ENCODE data around the gene LYPD1.

Gene LYPD1

GRCh38 chr2:132668189-132668823, 1.7 kb downstream of the LYPD1 start:
- no peak for DNase-seq (ENCODE audit: low read depth)

- DNase-seq (ENCODE audit: low read depth) = no peak
These were observed 2.3 kb downstream of the LYPD1 start for GRCh38 chr2:132667706-132668105.

- DNase-seq (ENCODE audit: low read depth) = no peak
These were observed 4.4 kb downstream of the LYPD1 start for GRCh38 chr2:132665401-132666140.

DNA sequence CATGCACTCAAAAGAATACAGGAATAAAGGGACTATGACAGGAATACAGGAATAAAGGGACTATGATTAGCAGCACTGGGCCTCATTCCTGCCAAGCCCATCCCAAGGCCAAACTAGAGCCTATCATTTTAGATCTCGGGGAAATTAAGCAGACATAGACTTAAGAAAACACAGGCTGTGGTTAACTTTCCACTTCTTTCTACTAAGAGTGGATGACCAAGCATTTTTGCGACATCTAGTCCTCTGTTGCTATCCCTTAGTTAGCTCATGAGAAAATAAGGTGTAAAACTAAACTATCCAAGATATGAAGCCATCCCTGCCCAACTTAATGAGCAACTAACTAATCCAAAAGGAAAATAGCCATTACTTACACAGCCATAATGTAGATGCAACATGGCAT, 5.9 kb downstream of the LYPD1 start:
- DNase-seq (ENCODE audit: low read depth) = no peak

- DNase-seq (ENCODE audit: low read depth) = peak; percentile 6
These were observed 7.3 kb downstream of the LYPD1 start for GRCh38 chr2:132662732-132663131.

DNA sequence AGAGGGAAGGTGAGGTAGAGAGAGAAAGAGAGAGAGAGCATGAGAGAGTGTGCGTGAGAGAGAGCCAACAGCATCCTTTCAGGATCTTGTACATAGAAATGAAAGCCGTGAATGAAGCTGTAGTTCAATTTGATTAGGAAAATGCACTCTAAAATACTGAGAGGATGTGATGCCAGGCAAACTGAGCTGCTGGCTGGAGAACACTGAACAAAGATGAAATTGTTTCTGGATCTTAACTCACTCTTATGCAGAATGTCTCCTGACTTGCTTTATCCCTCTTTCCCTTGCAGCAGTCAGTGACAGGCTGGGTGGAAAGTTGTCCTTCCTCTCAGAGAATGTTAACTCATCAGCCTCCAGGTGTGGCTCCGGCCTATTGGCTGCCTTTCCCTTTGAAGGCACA, 10.7 kb downstream of the LYPD1 start:
- no peak for DNase-seq (ENCODE audit: low read depth)

- no peak for DNase-seq (ENCODE audit: low read depth)
These were observed 13.6 kb downstream of the LYPD1 start for GRCh38 chr2:132656266-132656975.

DNA sequence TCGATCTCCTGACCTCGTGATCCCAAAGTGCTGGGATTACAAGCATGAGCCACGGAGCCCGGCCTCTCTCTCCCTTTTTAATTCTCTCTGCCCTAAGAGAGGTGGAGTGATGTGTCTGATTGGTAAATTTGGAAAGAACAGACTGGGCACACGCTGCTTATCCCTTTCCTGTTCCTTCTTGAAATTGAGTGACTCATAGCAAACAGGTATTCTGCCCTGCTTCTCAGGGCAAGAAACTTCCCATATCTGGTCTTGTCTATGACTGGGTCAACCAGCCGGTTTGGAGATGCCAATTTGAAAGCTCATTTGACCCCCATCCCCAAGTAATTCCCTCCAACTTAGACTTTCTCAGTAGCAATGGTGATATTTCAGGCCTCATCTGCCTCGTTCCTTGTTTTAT, 15.0 kb downstream of the LYPD1 start:
- no peak for DNase-seq (ENCODE audit: low read depth)

GRCh38 chr2:132654335-132654734, 15.7 kb downstream of the LYPD1 start:
- no peak for DNase-seq (ENCODE audit: low read depth)

GRCh38 chr2:132652474-132652873, 17.5 kb downstream of the LYPD1 start:
- no peak for DNase-seq (ENCODE audit: low read depth)

GRCh38 chr2:132651115-132652045, 18.6 kb downstream of the LYPD1 start:
- DNase-seq (ENCODE audit: low read depth) = peak; percentile 34

DNA sequence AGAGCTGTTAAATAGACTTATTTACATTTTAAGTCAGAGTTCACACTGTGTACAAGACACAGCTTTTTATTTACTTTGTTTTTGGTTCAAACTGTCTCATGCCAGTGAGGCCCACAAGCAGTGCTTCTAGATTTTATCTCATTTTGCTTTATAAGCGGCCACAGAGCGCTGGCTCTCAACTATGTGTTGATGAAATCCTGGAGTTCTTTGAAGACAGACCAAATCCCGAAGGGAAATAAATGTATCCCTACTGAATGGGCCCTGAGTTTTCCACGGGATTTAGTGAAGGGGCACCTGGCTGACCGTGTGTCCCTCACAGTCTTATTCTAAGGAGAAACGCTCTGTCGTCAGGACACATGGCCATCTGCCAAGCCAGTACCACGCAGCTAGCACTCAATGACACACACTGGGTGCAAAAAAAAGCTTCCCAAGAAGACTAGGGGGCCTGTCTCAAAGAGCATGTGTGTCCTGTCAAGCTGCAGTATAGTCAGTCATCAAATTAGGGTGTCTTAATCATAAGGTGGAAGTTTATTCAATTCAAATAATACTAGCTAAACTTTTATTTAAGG, 23.4 kb downstream of the LYPD1 start:
- DNase-seq (ENCODE audit: low read depth) = no peak

DNA sequence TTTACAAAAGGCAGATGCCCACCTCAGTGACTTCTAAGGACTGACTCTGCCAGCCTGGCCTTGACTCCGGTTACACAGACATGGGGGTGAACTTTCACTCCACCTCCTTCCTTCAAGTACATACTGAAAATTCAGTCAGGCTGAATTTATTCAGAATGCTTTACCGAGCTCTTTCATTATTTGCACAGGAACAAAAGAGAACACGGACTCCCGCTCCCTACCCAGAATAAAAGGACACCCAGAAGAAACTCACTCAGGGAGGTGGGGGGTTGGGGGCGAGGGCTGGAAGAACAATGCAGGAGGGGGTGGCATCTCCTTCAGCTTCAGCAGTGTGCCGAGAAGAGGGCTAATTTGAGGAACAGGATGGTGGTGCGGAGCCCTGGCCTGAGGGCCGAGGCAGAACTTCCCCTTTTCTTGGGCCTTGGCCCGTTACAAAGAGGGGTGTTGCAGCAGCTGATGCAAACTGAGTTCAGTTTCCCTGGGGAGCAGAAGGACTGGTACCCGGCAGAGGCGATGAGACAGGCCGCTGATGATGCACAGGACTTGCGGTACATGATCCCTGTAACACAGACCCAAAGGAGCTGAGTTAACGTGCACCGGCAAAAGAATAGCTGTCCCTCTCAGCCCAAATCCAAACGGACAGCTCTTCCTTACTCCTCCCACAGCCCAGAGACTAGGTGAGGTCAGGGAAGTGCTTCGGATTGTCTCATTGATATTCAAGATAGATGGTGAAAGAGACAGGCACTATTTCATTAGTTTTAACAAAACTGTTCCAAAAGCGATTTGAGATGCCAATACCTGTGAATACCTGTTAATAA, 24.1 kb downstream of the LYPD1 start:
- DNase-seq (ENCODE audit: low read depth) = no peak

- no peak for DNase-seq (ENCODE audit: low read depth)
These were observed 24.8 kb downstream of the LYPD1 start for GRCh38 chr2:132645176-132645575.

GRCh38 chr2:132642415-132642814, 27.6 kb downstream of the LYPD1 start:
- DNase-seq (ENCODE audit: low read depth) = no peak

DNA sequence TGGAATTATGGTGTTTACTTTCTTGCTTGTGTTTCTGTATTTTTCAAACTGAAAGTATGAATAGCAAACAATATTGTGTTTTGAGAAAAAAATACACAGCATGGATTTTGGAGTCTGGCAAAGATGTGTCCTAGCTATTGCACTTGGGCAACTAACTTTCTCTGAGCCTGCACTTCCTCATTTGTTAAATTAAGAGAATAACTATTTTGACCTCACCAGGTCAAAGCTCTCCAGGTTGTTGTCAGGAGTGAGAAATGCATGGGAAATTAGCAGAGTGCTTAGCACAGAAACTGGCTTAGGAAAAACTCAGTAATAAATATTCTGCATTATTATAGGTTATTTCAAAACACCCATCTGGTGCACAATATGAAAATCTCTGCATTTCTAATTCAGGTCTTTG, 28.2 kb downstream of the LYPD1 start:
- no peak for DNase-seq (ENCODE audit: low read depth)

DNA sequence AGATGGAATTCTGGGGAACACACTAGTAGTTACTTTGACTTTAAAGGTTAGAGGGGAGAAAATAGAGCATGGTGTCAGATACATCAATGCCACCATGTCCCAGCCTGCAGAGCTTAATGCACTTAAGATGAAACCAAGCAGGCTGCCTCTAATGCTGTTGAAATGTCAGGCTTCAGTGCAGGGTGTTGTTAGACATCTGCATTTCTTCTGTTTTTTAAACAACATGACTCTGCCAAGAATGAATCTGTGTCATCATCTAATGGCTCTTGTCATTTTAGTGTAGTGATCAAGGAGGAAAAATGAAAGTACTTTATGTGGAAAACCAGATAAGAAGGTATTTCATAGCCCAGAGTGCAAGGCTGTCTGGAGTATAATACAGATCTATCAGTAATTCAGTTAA, 29.9 kb downstream of the LYPD1 start:
- no peak for DNase-seq (ENCODE audit: low read depth)

GRCh38 chr2:132638313-132639040, 31.5 kb downstream of the LYPD1 start:
- no peak for DNase-seq (ENCODE audit: low read depth)

- DNase-seq (ENCODE audit: low read depth) = no peak
These were observed 33.7 kb downstream of the LYPD1 start for GRCh38 chr2:132636346-132636745.

DNA sequence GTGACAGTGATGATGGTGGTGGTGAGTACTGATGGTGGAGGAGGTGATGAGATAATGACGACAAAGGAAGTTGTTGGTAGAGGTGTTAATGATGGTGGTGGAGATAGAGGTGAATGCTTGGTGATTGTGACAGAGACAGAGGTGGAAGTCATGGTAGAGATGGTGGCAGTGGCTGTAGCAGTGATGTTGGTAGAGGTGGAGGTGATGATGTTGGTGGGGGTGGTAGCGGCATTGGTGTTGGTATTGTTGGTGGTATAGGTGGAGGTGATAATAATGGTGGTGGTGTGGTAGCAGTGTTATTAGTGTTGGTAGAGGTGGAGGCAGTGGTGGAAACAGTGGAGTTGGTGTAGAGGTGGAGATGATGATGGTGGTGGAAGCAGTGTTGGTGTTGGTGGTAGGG, 36.4 kb downstream of the LYPD1 start:
- no peak for DNase-seq (ENCODE audit: low read depth)
